Measurements from ENCODE around the gene TSC22D2. TPM values are rescaled to one million over a fixed set of nuclear protein-coding genes. Genes with fewer than 3 reads are reported as not detected.
A peak's percentile ranks its signal among the peaks of the same experiment; 100 is the strongest.

Gene TSC22D2
- total RNA-seq, 1 donor from 2014 or later: 116 TPM

- Histone ChIP-seq H2AFZ (ENCODE audit: low read depth, low read length) (peak overlapping the region; percentile 22), H3K9ac (ENCODE audit: low read length) (no peak overlapping the region), H3K4me2 (ENCODE audit: low read length) (peak overlapping the region; percentile 5), H3K79me2 (ENCODE audit: insufficient read depth, low read length) (no peaks in the 10 kb centered on the region), H3K27ac (ENCODE audit: low read depth, low read length) (no peak overlapping the region), H3K36me3 (ENCODE audit: insufficient read depth, low read length) (no peaks in the 10 kb centered on the region), H3K4me3 (ENCODE audit: insufficient read depth, low read depth, low read length) (no peak overlapping the region), H4K20me1 (ENCODE audit: insufficient read depth, low read length) (no peaks in the 10 kb centered on the region), H3K9me3 (ENCODE audit: insufficient read depth, low read depth, low read length) (no peaks in the 10 kb centered on the region), H3K4me1 (ENCODE audit: insufficient read depth, low read length) (peaks cover 12% of the 10 kb centered on the region), H3K27me3 (ENCODE audit: insufficient read depth, low read length) (no peaks in the 10 kb centered on the region)
- H3K4me3 Mint-ChIP-seq (ENCODE audit: unreplicated experiment): peak overlapping the region; percentile 11
- H3K36me3 Mint-ChIP-seq (ENCODE audit: low read depth, unreplicated experiment): peaks cover 2% of the 10 kb centered on the region
- TF ChIP-seq, protein P1, sequence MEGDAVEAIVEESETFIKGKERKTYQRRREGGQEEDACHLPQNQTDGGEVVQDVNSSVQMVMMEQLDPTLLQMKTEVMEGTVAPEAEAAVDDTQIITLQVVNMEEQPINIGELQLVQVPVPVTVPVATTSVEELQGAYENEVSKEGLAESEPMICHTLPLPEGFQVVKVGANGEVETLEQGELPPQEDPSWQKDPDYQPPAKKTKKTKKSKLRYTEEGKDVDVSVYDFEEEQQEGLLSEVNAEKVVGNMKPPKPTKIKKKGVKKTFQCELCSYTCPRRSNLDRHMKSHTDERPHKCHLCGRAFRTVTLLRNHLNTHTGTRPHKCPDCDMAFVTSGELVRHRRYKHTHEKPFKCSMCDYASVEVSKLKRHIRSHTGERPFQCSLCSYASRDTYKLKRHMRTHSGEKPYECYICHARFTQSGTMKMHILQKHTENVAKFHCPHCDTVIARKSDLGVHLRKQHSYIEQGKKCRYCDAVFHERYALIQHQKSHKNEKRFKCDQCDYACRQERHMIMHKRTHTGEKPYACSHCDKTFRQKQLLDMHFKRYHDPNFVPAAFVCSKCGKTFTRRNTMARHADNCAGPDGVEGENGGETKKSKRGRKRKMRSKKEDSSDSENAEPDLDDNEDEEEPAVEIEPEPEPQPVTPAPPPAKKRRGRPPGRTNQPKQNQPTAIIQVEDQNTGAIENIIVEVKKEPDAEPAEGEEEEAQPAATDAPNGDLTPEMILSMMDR (IDR thresholded peaks at IDR 0.05; ENCODE audit: insufficient read depth, low read depth, low read length): no peak
- no peak for TF ChIP-seq EZH2 (IDR thresholded peaks at IDR 0.05; ENCODE audit: insufficient read depth, low read length)
- peaks cover 24% of the 10 kb centered on the region for H3K4me1 Mint-ChIP-seq (ENCODE audit: low read depth, unreplicated experiment)
- FAIRE-seq (no peak), DNase-seq (ENCODE audit: low read depth) (peak; percentile 82)
- no peaks in the 10 kb centered on the region for H3K9me3 Mint-ChIP-seq (ENCODE audit: unreplicated experiment)
- peak overlapping the region; percentile 94 for H3K27ac Mint-ChIP-seq (ENCODE audit: unreplicated experiment)
- H3K27me3 Mint-ChIP-seq (ENCODE audit: low read depth, unreplicated experiment): no peaks in the 10 kb centered on the region
Measured at GRCh38 chr3:150365132-150365604, 42.9 kb upstream of the TSC22D2 start.

GRCh38 chr3:150367757-150368156, 40.3 kb upstream of the TSC22D2 start:
- H3K9me3 ChIP-seq (ENCODE audit: insufficient read depth, low read depth, low read length): no peaks in the 10 kb centered on the region
- TF ChIP-seq, protein P1 (IDR thresholded peaks at IDR 0.05; ENCODE audit: insufficient read depth, low read depth, low read length): no peak
- no peak for TF ChIP-seq EZH2 (IDR thresholded peaks at IDR 0.05; ENCODE audit: insufficient read depth, low read length)
- DNase-seq (ENCODE audit: low read depth) (no peak), FAIRE-seq (no peak)
- no peak overlapping the region for H3K27ac ChIP-seq (ENCODE audit: low read depth, low read length)
- H3K4me1 Mint-ChIP-seq (ENCODE audit: low read depth, unreplicated experiment): peaks cover 31% of the 10 kb centered on the region
- H3K79me2 ChIP-seq (ENCODE audit: insufficient read depth, low read length): peaks cover 9% of the 10 kb centered on the region
- no peaks in the 10 kb centered on the region for H3K27me3 Mint-ChIP-seq (ENCODE audit: low read depth, unreplicated experiment)
- peaks cover 32% of the 10 kb centered on the region for H3K4me1 ChIP-seq (ENCODE audit: insufficient read depth, low read length)
- H3K9me3 Mint-ChIP-seq (ENCODE audit: unreplicated experiment): no peaks in the 10 kb centered on the region
- no peak overlapping the region for H3K4me3 Mint-ChIP-seq (ENCODE audit: unreplicated experiment)
- no peaks in the 10 kb centered on the region for H3K27me3 ChIP-seq (ENCODE audit: insufficient read depth, low read length)
- no peak overlapping the region for H3K4me3 ChIP-seq (ENCODE audit: insufficient read depth, low read depth, low read length)
- no peaks in the 10 kb centered on the region for H4K20me1 ChIP-seq (ENCODE audit: insufficient read depth, low read length)
- no peak overlapping the region for H3K9ac ChIP-seq (ENCODE audit: low read length)
- H2AFZ ChIP-seq (ENCODE audit: low read depth, low read length): no peak overlapping the region
- peak overlapping the region; percentile 15 for H3K27ac Mint-ChIP-seq (ENCODE audit: unreplicated experiment)
- H3K4me2 ChIP-seq (ENCODE audit: low read length): no peak overlapping the region
- H3K36me3 ChIP-seq (ENCODE audit: insufficient read depth, low read length): no peaks in the 10 kb centered on the region
- peaks cover 2% of the 10 kb centered on the region for H3K36me3 Mint-ChIP-seq (ENCODE audit: low read depth, unreplicated experiment)

- peak; percentile 92 for FAIRE-seq
- peak overlapping the region; percentile 68 for H3K4me3 ChIP-seq (ENCODE audit: insufficient read depth, low read depth, low read length)
- peak overlapping the region; percentile 99 for H3K27ac Mint-ChIP-seq (ENCODE audit: unreplicated experiment)
- H4K20me1 ChIP-seq (ENCODE audit: insufficient read depth, low read length): no peaks in the 10 kb centered on the region
- H3K4me1 ChIP-seq (ENCODE audit: insufficient read depth, low read length): peaks cover 29% of the 10 kb centered on the region
- H3K36me3 Mint-ChIP-seq (ENCODE audit: low read depth, unreplicated experiment): peaks cover 2% of the 10 kb centered on the region
- H3K9me3 Mint-ChIP-seq (ENCODE audit: unreplicated experiment): no peaks in the 10 kb centered on the region
- no peaks in the 10 kb centered on the region for H3K27me3 Mint-ChIP-seq (ENCODE audit: low read depth, unreplicated experiment)
- H3K27me3 ChIP-seq (ENCODE audit: insufficient read depth, low read length): no peaks in the 10 kb centered on the region
- TF ChIP-seq, protein P1 (IDR thresholded peaks at IDR 0.05; ENCODE audit: insufficient read depth, low read depth, low read length): no peak
- no peak for TF ChIP-seq EZH2 (IDR thresholded peaks at IDR 0.05; ENCODE audit: insufficient read depth, low read length)
- peak overlapping the region; percentile 85 for H3K4me3 Mint-ChIP-seq (ENCODE audit: unreplicated experiment)
- H3K36me3 ChIP-seq (ENCODE audit: insufficient read depth, low read length): no peaks in the 10 kb centered on the region
- H3K9ac ChIP-seq (ENCODE audit: low read length): peak overlapping the region; percentile 87
- H3K79me2 ChIP-seq (ENCODE audit: insufficient read depth, low read length): peaks cover 16% of the 10 kb centered on the region
- no peaks in the 10 kb centered on the region for H3K9me3 ChIP-seq (ENCODE audit: insufficient read depth, low read depth, low read length)
- DNase-seq (ENCODE audit: low read depth): peak; percentile 96
- peak overlapping the region; percentile 96 for H3K27ac ChIP-seq (ENCODE audit: low read depth, low read length)
- peaks cover 36% of the 10 kb centered on the region for H3K4me1 Mint-ChIP-seq (ENCODE audit: low read depth, unreplicated experiment)
- H2AFZ ChIP-seq (ENCODE audit: low read depth, low read length): peak overlapping the region; percentile 47
- H3K4me2 ChIP-seq (ENCODE audit: low read length): peak overlapping the region; percentile 89
Measured at GRCh38 chr3:150370122-150370602, 37.9 kb upstream of the TSC22D2 start.
